Naive thymus-derived CD4-positive, alpha-beta T cell (primary cell): ENCODE measurements around the gene WWOX. TPM values are rescaled to one million over a fixed set of nuclear protein-coding genes. Genes with fewer than 3 reads are reported as not detected.
"Not testable (repeated sequence)": the region's sequence is repeated elsewhere in the genome, so short reads cannot be mapped to it uniquely, and the experiment has no call there.

Source experiments
- ATAC-seq: fragments of 150-1000 bp; cut with Tn5 transposase; 2 replicates; pipeline ENCODE4 v1.10.0; 2021; ENCODE audit warnings: mild to moderate bottlenecking, moderate library complexity
- CTCF ChIA-PET: fragments of 350-600 bp; sonication (Branson Sonifier 250); formaldehyde crosslinking; loops from one replicate; lab custom pipeline; 2021; ENCODE audit warnings: antibody characterized with exemption; lab: Charles Lee
- POLR2A ChIA-PET: fragments of 350-600 bp; sonication (Branson Sonifier 250); formaldehyde crosslinking; loops from one replicate; lab custom pipeline; 2021; ENCODE audit warnings: antibody characterized with exemption, inconsistent platforms; lab: Charles Lee
- DNase-seq, 9 donors: peaks; one replicate each; pipeline versions ENCODE4 v3.0.0 to v3.0.0-alpha.2; 2020 to 2022; ENCODE audit warnings: mixed read lengths in 1 of 9
- H3K27ac ChIP-seq: one replicate; pipeline ENCODE4 v1.7.0; 2013; ENCODE audit warnings: mild to moderate bottlenecking, low read depth, low read length, moderate library complexity
- H3K27me3 ChIP-seq, 2 donors: one replicate each; pipeline ENCODE4 v1.7.0; 2013; ENCODE audit warnings: low read length in 2 of 2, mild to moderate bottlenecking in 2 of 2, moderate library complexity in 2 of 2; ENCODE audit not compliant: control insufficient read depth in 2 of 2, insufficient read depth in 2 of 2
- H3K36me3 ChIP-seq, 3 experiments: 1 replicate in 2 of 3; 2 replicates in 1 of 3; pipeline ENCODE4 v1.7.0; 2013; ENCODE audit warnings: low read length in 3 of 3, mild to moderate bottlenecking in 3 of 3, moderate library complexity in 1 of 3; ENCODE audit not compliant: insufficient read depth in 3 of 3, control insufficient read depth in 2 of 3
- H3K4me1 ChIP-seq, 2 donors: one replicate each; pipeline ENCODE4 v1.7.0; 2013; ENCODE audit warnings: low read length in 2 of 2, mild to moderate bottlenecking in 2 of 2, moderate library complexity in 1 of 2; ENCODE audit not compliant: control insufficient read depth in 2 of 2, insufficient read depth in 2 of 2
- H3K4me3 ChIP-seq: 2 replicates; pipeline ENCODE4 v1.7.0; 2013; ENCODE audit warnings: mild to moderate bottlenecking, low read length
- H3K9me3 ChIP-seq, 3 experiments: 1 replicate in 2 of 3; 2 replicates in 1 of 3; pipeline ENCODE4 v1.7.0; 2013; ENCODE audit warnings: low read length in 3 of 3; ENCODE audit not compliant: control insufficient read depth in 2 of 3
- H3K27ac Mint-ChIP-seq, 9 donors: one replicate each; pipeline ENCODE4 v1.8.0; 2020 to 2022; ENCODE audit warnings: mixed read lengths in 9 of 9, mild to moderate bottlenecking in 8 of 9, moderate library complexity in 5 of 9, inconsistent platforms in 2 of 9
- H3K27me3 Mint-ChIP-seq, 5 donors: one replicate each; pipeline ENCODE4 v1.8.0; 2021 to 2022; ENCODE audit warnings: mixed read lengths in 5 of 5, mild to moderate bottlenecking in 1 of 5
- H3K36me3 Mint-ChIP-seq, 5 donors: one replicate each; pipeline ENCODE4 v1.8.0; 2020 to 2022; ENCODE audit warnings: mixed read lengths in 5 of 5, mild to moderate bottlenecking in 3 of 5, inconsistent platforms in 1 of 5
- H3K4me1 Mint-ChIP-seq, 7 donors: one replicate each; pipeline ENCODE4 v1.8.0; 2020 to 2022; ENCODE audit warnings: mixed read lengths in 7 of 7, mild to moderate bottlenecking in 3 of 7, inconsistent platforms in 1 of 7
- H3K4me3 Mint-ChIP-seq, 10 donors: one replicate each; pipeline ENCODE4 v1.8.0; 2020 to 2022; ENCODE audit warnings: mild to moderate bottlenecking in 10 of 10, mixed read lengths in 10 of 10, moderate library complexity in 6 of 10, inconsistent platforms in 2 of 10
- H3K9me3 Mint-ChIP-seq, 11 donors: one replicate each; pipeline ENCODE4 v1.8.0; 2020 to 2022; ENCODE audit warnings: mixed read lengths in 11 of 11, mild to moderate bottlenecking in 4 of 11, inconsistent platforms in 1 of 11, moderate library complexity in 1 of 11
- intact Hi-C, 2 donors: fragments of 100-400 bp; cut with micrococcal nuclease; formaldehyde crosslinking; loops; one replicate each; pipeline ENCODE4 v1.15.1; 2023
- polyA plus RNA-seq, 2 donors: library from polyadenylated mRNA; unstranded; fragments of 300-500 nt; fragmentation: Illumina TruSeq; gene quantifications; one replicate each; pipeline ENCODE4 v1.2.3, GENCODE V29; 2021
- total RNA-seq, 6 experiments: library from RNA in 5 of 6; stranded (reverse) in 5 of 6; gene quantifications; 1 replicate in 5 of 6; 2 replicates in 1 of 6; pipeline ENCODE4 v1.2.3 and lab custom pipeline; 2021 to 2026

Gene WWOX
- total and polyA plus RNA-seq, 7 experiments from 2014 or later = 13.8 to 31.1 (median 20.8) TPM

- CTCF ChIA-PET = interaction anchor here (0.7 kb wide), 1 partner anchor 1006 kb away, joined by 3 read pairs; no protein-coding TSS in a partner anchor
- H3K4me1 Mint-ChIP-seq = peaks cover 0 to 4% (median 0%) of the 10 kb centered on the region in 7 donors
- POLR2A ChIA-PET = no interaction called here
- DNase-seq = no peak
- H3K36me3 ChIP-seq = no peaks in the 10 kb centered on the region
- peaks cover 0 to 1% (median 0%) of the 10 kb centered on the region in 5 donors for H3K36me3 Mint-ChIP-seq
- intact Hi-C loops = no loop called here
- H3K27me3 ChIP-seq = no peaks in the 10 kb centered on the region
- H3K27me3 Mint-ChIP-seq = peaks cover 0 to 3% (median 0%) of the 10 kb centered on the region in 5 donors
- no peaks in the 10 kb centered on the region for H3K4me1 ChIP-seq
- H3K9me3 ChIP-seq = no peaks in the 10 kb centered on the region
- no peaks in the 10 kb centered on the region for H3K9me3 Mint-ChIP-seq
- ATAC-seq = no peak
- H3K4me3 ChIP-seq = no peak overlapping the region
- H3K27ac Mint-ChIP-seq = no peak overlapping the region
- H3K4me3 Mint-ChIP-seq = no peak overlapping the region
- H3K27ac ChIP-seq = no peak overlapping the region
Observed at GRCh38 chr16:79253100-79253631, 1153.7 kb downstream of the WWOX start.

- H3K4me1 Mint-ChIP-seq = peaks cover 0 to 16% (median 0%) of the 10 kb centered on the region in 7 donors
- H3K9me3 Mint-ChIP-seq = peaks cover 0 to 2% (median 0%) of the 10 kb centered on the region in 11 donors
- Histone ChIP-seq H3K36me3 (no peaks in the 10 kb centered on the region), H3K4me3 (no peak overlapping the region), H3K9me3 (no peaks in the 10 kb centered on the region), H3K27me3 (peaks cover 0 to 3% of the 10 kb centered on the region in 2 donors), H3K27ac (no peak overlapping the region), H3K4me1 (no peaks in the 10 kb centered on the region)
- peaks cover 3 to 14% (median 11%) of the 10 kb centered on the region in 5 donors for H3K27me3 Mint-ChIP-seq
- ATAC-seq (peak; percentile 12), DNase-seq (no peak)
- intact Hi-C loops = no loop called here
- no peak overlapping the region for H3K4me3 Mint-ChIP-seq
- POLR2A ChIA-PET = no interaction called here
- CTCF ChIA-PET = no interaction called here
- H3K27ac Mint-ChIP-seq = no peak overlapping the region
- H3K36me3 Mint-ChIP-seq = peaks cover 0 to 1% (median 0%) of the 10 kb centered on the region in 5 donors
Observed at GRCh38 chr16:79257953-79258490, 1158.6 kb downstream of the WWOX start.

GRCh38 chr16:79260890-79261289 is 1161.4 kb downstream of the WWOX start:
- POLR2A ChIA-PET, CTCF ChIA-PET, H3K9me3 ChIP-seq, ATAC-seq, H3K27ac ChIP-seq, DNase-seq, H3K27me3 ChIP-seq, H3K9me3 Mint-ChIP-seq, H3K4me3 ChIP-seq, H3K36me3 Mint-ChIP-seq, H3K4me1 ChIP-seq, H3K4me3 Mint-ChIP-seq, H3K36me3 ChIP-seq: not testable (repeated sequence)
- Mint-ChIP-seq H3K27ac (peak overlapping the region in 1 of 9 donors; percentile 86), H3K27me3 (peaks cover 5 to 32% (median 25%) of the 10 kb centered on the region in 5 donors), H3K4me1 (peaks cover 0 to 23% (median 0%) of the 10 kb centered on the region in 7 donors)
- intact Hi-C loops = loop anchor here in 1 of 2 donors (10.0 kb wide), 1 partner anchor 556 kb away; no protein-coding TSS in a partner anchor

GRCh38 chr16:79261481-79261940 is 1162.1 kb downstream of the WWOX start:
- Histone ChIP-seq H3K36me3 (no peaks in the 10 kb centered on the region), H3K4me3 (no peak overlapping the region), H3K9me3 (no peaks in the 10 kb centered on the region), H3K27me3 (peaks cover 0 to 3% of the 10 kb centered on the region in 2 donors), H3K27ac (no peak overlapping the region), H3K4me1 (no peaks in the 10 kb centered on the region)
- Mint-ChIP-seq H3K4me3 (no peak overlapping the region), H3K4me1 (peaks cover 0 to 28% (median 0%) of the 10 kb centered on the region in 7 donors), H3K36me3 (peaks cover 0 to 4% (median 0%) of the 10 kb centered on the region in 5 donors), H3K27ac (peak overlapping the region in 1 of 9 donors; percentile 31), H3K27me3 (peaks cover 5 to 37% (median 26%) of the 10 kb centered on the region in 5 donors), H3K9me3 (peaks cover 0 to 4% (median 0%) of the 10 kb centered on the region in 11 donors)
- ChIA-PET CTCF (no interaction called here), POLR2A (no interaction called here)
- ATAC-seq (peak; percentile 65), DNase-seq (peak in 3 of 9 donors; percentile 13 to 34 (median 14))
- intact Hi-C loops = loop anchor here in 1 of 2 donors (10.0 kb wide), 1 partner anchor 557 kb away; no protein-coding TSS in a partner anchor

GRCh38 chr16:79261944-79262552 is 1162.6 kb downstream of the WWOX start:
- intact Hi-C loops = loop anchor here in 1 of 2 donors (10.0 kb wide), 1 partner anchor 557 kb away; no protein-coding TSS in a partner anchor
- Histone ChIP-seq H3K27me3 (peaks cover 0 to 3% of the 10 kb centered on the region in 2 donors), H3K4me3 (no peak overlapping the region), H3K27ac (no peak overlapping the region), H3K9me3 (no peaks in the 10 kb centered on the region), H3K36me3 (no peaks in the 10 kb centered on the region), H3K4me1 (no peaks in the 10 kb centered on the region)
- ChIA-PET CTCF (interaction anchor here (1.1 kb wide), 1 partner anchor 9 kb away, joined by 3 read pairs; no protein-coding TSS in a partner anchor), POLR2A (no interaction called here)
- DNase-seq = no peak
- no peak for ATAC-seq
- Mint-ChIP-seq H3K4me3 (no peak overlapping the region), H3K36me3 (peaks cover 0 to 8% (median 0%) of the 10 kb centered on the region in 5 donors), H3K27me3 (peaks cover 5 to 43% (median 30%) of the 10 kb centered on the region in 5 donors), H3K9me3 (peaks cover 0 to 8% (median 0%) of the 10 kb centered on the region in 11 donors), H3K27ac (no peak overlapping the region), H3K4me1 (peaks cover 0 to 33% (median under 1%) of the 10 kb centered on the region in 7 donors)
